ENCODE data around the gene FOXL2NB.
A peak's percentile ranks its signal among the peaks of the same experiment; 100 is the strongest.

Gene FOXL2NB

GRCh38 chr3:138938056-138938876, 8.8 kb upstream of the FOXL2NB start:
- Mint-ChIP-seq H3K27me3 (ENCODE audit: low read depth, poor library complexity) (peaks cover 100% of the 10 kb centered on the region), H3K4me3 (peak overlapping the region; percentile 65), H3K36me3 (ENCODE audit: low read depth) (no peaks in the 10 kb centered on the region), H3K27ac (no peak overlapping the region), H3K9me3 (no peaks in the 10 kb centered on the region), H3K4me1 (peaks cover 25% of the 10 kb centered on the region)
- peak; percentile 30 for DNase-seq
- TF ChIP-seq, protein P1, sequence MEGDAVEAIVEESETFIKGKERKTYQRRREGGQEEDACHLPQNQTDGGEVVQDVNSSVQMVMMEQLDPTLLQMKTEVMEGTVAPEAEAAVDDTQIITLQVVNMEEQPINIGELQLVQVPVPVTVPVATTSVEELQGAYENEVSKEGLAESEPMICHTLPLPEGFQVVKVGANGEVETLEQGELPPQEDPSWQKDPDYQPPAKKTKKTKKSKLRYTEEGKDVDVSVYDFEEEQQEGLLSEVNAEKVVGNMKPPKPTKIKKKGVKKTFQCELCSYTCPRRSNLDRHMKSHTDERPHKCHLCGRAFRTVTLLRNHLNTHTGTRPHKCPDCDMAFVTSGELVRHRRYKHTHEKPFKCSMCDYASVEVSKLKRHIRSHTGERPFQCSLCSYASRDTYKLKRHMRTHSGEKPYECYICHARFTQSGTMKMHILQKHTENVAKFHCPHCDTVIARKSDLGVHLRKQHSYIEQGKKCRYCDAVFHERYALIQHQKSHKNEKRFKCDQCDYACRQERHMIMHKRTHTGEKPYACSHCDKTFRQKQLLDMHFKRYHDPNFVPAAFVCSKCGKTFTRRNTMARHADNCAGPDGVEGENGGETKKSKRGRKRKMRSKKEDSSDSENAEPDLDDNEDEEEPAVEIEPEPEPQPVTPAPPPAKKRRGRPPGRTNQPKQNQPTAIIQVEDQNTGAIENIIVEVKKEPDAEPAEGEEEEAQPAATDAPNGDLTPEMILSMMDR (IDR thresholded peaks at IDR 0.05) = no peak

- Mint-ChIP-seq H3K27ac (no peak overlapping the region), H3K4me3 (peak overlapping the region; percentile 69), H3K4me1 (peaks cover 32% of the 10 kb centered on the region), H3K27me3 (ENCODE audit: low read depth, poor library complexity) (peaks cover 100% of the 10 kb centered on the region), H3K36me3 (ENCODE audit: low read depth) (no peaks in the 10 kb centered on the region), H3K9me3 (no peaks in the 10 kb centered on the region)
- TF ChIP-seq, protein P1 (IDR thresholded peaks at IDR 0.05) = no peak
- peak; percentile 24 for DNase-seq
Measured at GRCh38 chr3:138938877-138939560, 8.0 kb upstream of the FOXL2NB start.

DNA sequence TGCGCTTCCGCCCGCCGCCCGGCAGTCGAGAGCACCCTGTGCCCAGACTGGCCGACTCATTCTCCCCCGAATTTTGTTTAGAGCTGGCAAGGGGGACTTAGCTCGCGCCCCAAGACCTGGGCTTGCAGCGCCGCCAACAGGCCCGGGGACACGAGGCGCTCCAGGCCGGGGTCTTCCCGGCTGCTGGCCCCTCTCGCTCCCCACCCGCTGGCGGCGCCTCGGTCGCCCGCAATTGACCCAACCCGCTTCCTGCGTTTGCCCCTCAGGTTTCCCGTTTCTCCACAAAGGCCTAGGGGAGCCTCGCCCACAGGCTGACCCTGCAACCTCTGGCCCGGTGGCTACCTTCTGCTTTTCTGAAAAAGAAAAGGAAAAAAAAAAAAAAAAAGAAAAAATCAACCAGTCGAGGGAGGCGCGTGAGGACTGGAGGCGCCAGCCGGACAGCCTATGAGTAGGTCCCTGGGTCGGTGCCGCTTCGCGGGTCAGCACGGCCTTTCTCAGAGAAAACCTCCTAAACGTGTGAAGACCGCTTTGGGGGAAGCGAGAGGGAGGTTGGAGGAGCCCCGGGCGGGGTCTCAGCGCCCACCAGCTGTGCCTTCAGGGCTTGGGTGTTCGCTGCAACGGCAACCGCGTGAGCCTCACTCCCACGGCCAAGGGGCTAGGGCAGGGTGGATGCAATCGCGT, 7.3 kb upstream of the FOXL2NB start:
- Mint-ChIP-seq H3K27me3 (ENCODE audit: low read depth, poor library complexity) (peaks cover 100% of the 10 kb centered on the region), H3K9me3 (no peaks in the 10 kb centered on the region), H3K27ac (no peak overlapping the region), H3K4me3 (peak overlapping the region; percentile 69), H3K4me1 (peaks cover 39% of the 10 kb centered on the region), H3K36me3 (ENCODE audit: low read depth) (no peaks in the 10 kb centered on the region)
- TF ChIP-seq, protein P1 (IDR thresholded peaks at IDR 0.05) = no peak
- peak; percentile 46 for DNase-seq

GRCh38 chr3:138940446-138940845, 6.6 kb upstream of the FOXL2NB start:
- peaks cover 46% of the 10 kb centered on the region for H3K4me1 Mint-ChIP-seq
- H3K9me3 Mint-ChIP-seq = peaks cover 3% of the 10 kb centered on the region
- peaks cover 100% of the 10 kb centered on the region for H3K27me3 Mint-ChIP-seq (ENCODE audit: low read depth, poor library complexity)
- DNase-seq = no peak
- no peaks in the 10 kb centered on the region for H3K36me3 Mint-ChIP-seq (ENCODE audit: low read depth)
- no peak overlapping the region for H3K27ac Mint-ChIP-seq
- TF ChIP-seq, protein P1 (IDR thresholded peaks at IDR 0.05) = no peak
- no peak overlapping the region for H3K4me3 Mint-ChIP-seq

- Mint-ChIP-seq H3K9me3 (peaks cover 3% of the 10 kb centered on the region), H3K4me3 (no peak overlapping the region), H3K27me3 (ENCODE audit: low read depth, poor library complexity) (peaks cover 100% of the 10 kb centered on the region), H3K4me1 (peaks cover 45% of the 10 kb centered on the region), H3K27ac (no peak overlapping the region), H3K36me3 (ENCODE audit: low read depth) (no peaks in the 10 kb centered on the region)
- TF ChIP-seq, protein P1 (IDR thresholded peaks at IDR 0.05) = peak; percentile 76
- peak; percentile 78 for DNase-seq
Measured at GRCh38 chr3:138941259-138941885, 5.6 kb upstream of the FOXL2NB start.
